ENCODE measurements around the gene DCAF5. TPM values are rescaled to one million over a fixed set of nuclear protein-coding genes. Genes with fewer than 3 reads are reported as not detected.
A peak's percentile ranks its signal among the peaks of the same experiment; 100 is the strongest.

Gene DCAF5
- total RNA-seq, 1 donor from 2014 or later = 67.8 TPM

GRCh38 chr14:69008421-69008884, 144.5 kb downstream of the DCAF5 start:
- Histone ChIP-seq H3K4me1 (peaks cover 10 to 31% of the 10 kb centered on the region in 2 donors), H3K9me3 (no peaks in the 10 kb centered on the region), H3K36me3 (no peaks in the 10 kb centered on the region), H3K27me3 (no peaks in the 10 kb centered on the region), H3K27ac (peak overlapping the region; percentile 81 to 82), H3K4me3 (no peak overlapping the region)
- intact Hi-C loops (cut with DNase I) = no loop called here
- no peak for DNase-seq (ENCODE audit: low spot score in 2 of 2)
- TF ChIP-seq, protein P1, sequence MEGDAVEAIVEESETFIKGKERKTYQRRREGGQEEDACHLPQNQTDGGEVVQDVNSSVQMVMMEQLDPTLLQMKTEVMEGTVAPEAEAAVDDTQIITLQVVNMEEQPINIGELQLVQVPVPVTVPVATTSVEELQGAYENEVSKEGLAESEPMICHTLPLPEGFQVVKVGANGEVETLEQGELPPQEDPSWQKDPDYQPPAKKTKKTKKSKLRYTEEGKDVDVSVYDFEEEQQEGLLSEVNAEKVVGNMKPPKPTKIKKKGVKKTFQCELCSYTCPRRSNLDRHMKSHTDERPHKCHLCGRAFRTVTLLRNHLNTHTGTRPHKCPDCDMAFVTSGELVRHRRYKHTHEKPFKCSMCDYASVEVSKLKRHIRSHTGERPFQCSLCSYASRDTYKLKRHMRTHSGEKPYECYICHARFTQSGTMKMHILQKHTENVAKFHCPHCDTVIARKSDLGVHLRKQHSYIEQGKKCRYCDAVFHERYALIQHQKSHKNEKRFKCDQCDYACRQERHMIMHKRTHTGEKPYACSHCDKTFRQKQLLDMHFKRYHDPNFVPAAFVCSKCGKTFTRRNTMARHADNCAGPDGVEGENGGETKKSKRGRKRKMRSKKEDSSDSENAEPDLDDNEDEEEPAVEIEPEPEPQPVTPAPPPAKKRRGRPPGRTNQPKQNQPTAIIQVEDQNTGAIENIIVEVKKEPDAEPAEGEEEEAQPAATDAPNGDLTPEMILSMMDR (IDR thresholded peaks at IDR 0.05) = no peak

- no peaks in the 10 kb centered on the region for H3K27me3 ChIP-seq
- intact Hi-C loops (cut with DNase I) = no loop called here
- TF ChIP-seq, protein P1 (IDR thresholded peaks at IDR 0.05) = no peak
- H3K4me3 ChIP-seq = no peak overlapping the region
- DNase-seq (ENCODE audit: low spot score in 2 of 2) = no peak
- H3K4me1 ChIP-seq = peaks cover 10 to 31% of the 10 kb centered on the region in 2 donors
- no peaks in the 10 kb centered on the region for H3K36me3 ChIP-seq
- H3K27ac ChIP-seq = peak overlapping the region; percentile 75 to 81
- H3K9me3 ChIP-seq = no peaks in the 10 kb centered on the region
These were observed 146.6 kb downstream of the DCAF5 start for GRCh38 chr14:69006346-69006745.

DNA sequence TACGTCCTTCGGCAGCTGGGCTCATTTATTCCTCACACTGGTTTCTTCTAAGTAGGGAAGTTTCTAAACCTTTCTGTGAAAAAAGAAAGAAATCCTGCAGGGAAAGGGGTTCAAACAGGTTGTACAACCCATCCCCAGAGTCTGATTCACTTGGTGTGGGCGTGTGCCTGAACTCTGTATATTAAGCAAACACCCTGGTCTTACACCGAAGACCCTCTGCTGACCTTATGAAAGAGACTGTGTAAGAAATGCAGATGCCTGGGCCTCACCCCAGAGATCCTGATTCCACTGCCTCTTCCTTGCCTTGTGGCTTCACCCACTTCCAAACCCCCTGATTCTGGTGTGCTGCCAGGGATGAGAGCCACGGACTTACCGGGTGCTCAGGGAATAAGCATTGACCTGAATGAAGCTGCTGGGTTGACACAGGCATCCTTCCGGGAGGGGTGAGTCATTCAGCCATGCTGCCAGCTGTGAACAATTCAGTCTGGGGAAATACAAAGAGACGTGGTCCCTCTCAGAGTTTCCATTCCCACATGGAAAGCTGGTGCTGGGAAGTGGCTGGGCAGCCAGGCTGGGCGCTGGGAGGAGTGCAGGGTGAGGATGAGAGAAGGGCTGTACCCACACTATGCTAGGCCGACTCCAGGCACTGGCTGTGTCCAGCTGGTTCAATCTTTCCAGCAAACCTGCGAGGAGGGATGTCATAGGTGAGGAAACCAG, 147.3 kb downstream of the DCAF5 start:
- Histone ChIP-seq H3K4me3 (peak overlapping the region in 1 of 2 donors; percentile 10), H3K27ac (peak overlapping the region; percentile 75 to 81), H3K36me3 (no peaks in the 10 kb centered on the region), H3K9me3 (no peaks in the 10 kb centered on the region), H3K4me1 (peaks cover 10 to 31% of the 10 kb centered on the region in 2 donors), H3K27me3 (no peaks in the 10 kb centered on the region)
- DNase-seq (ENCODE audit: low spot score in 2 of 2) = peak; percentile 73 to 97
- intact Hi-C loops (cut with DNase I) = loop anchor here (1.0 to 2.0 kb wide), 2 partner anchors 25 to 37 kb away; no protein-coding TSS in a partner anchor
- TF ChIP-seq, protein P1 (IDR thresholded peaks at IDR 0.05) = no peak

GRCh38 chr14:69004731-69005431, 148.0 kb downstream of the DCAF5 start:
- TF ChIP-seq, protein P1 (IDR thresholded peaks at IDR 0.05) = no peak
- intact Hi-C loops (cut with DNase I) = loop anchor here (1.0 to 2.0 kb wide), 2 partner anchors 25 to 38 kb away; no protein-coding TSS in a partner anchor
- H3K4me3 ChIP-seq = peak overlapping the region in 1 of 2 donors; percentile 10
- H3K36me3 ChIP-seq = no peaks in the 10 kb centered on the region
- H3K4me1 ChIP-seq = peaks cover 10 to 31% of the 10 kb centered on the region in 2 donors
- no peak for DNase-seq (ENCODE audit: low spot score in 2 of 2)
- H3K27me3 ChIP-seq = no peaks in the 10 kb centered on the region
- H3K27ac ChIP-seq = peak overlapping the region; percentile 75 to 81
- no peaks in the 10 kb centered on the region for H3K9me3 ChIP-seq

- H3K4me1 ChIP-seq = peaks cover 10 to 28% of the 10 kb centered on the region in 2 donors
- H3K9me3 ChIP-seq = no peaks in the 10 kb centered on the region
- no peaks in the 10 kb centered on the region for H3K27me3 ChIP-seq
- TF ChIP-seq, protein P1 (IDR thresholded peaks at IDR 0.05) = no peak
- H3K36me3 ChIP-seq = no peaks in the 10 kb centered on the region
- H3K27ac ChIP-seq = no peak overlapping the region
- no peak overlapping the region for H3K4me3 ChIP-seq
- intact Hi-C loops (cut with DNase I) = loop anchor here (2.0 kb wide), 1 partner anchor 39 kb away; no protein-coding TSS in a partner anchor
- no peak for DNase-seq (ENCODE audit: low spot score in 2 of 2)
These were observed 149.3 kb downstream of the DCAF5 start for GRCh38 chr14:69003626-69004025.
